B cell (primary cell): ENCODE data around the gene NOTUM. TPM values are rescaled to one million over a fixed set of nuclear protein-coding genes. Genes with fewer than 3 reads are reported as not detected.

Experiments used
- ATAC-seq: fragments of 200-7000 bp; cut with Tn5 transposase; one replicate; pipeline ENCODE4 v1.10.0; 2021; ENCODE audit warnings: low read depth, mild to moderate bottlenecking, moderate number of reproducible peaks, moderate library complexity
- CTCF ChIA-PET: fragments of 350-600 bp; sonication (Branson Sonifier 250); formaldehyde crosslinking; loops from one replicate; lab custom pipeline; 2021; ENCODE audit warnings: antibody characterized with exemption, inconsistent platforms; lab: Charles Lee
- POLR2A ChIA-PET: fragments of 350-600 bp; sonication (Branson Sonifier 250); formaldehyde crosslinking; loops from one replicate; lab custom pipeline; 2021; ENCODE audit warnings: antibody characterized with exemption; lab: Charles Lee
- DNase-seq: peaks from one replicate; pipeline ENCODE4 v3.0.0; 2013
- H2AFZ ChIP-seq: 2 replicates; pipeline ENCODE4 v1.6.1; 2012; ENCODE audit warnings: mild to moderate bottlenecking, low read depth, low read length; ENCODE audit not compliant: insufficient read depth, poor library complexity, severe bottlenecking
- H3K27ac ChIP-seq, 2 donors: 1 replicate in 1 of 2; 2 replicates in 1 of 2; pipeline ENCODE4 v1.5.1; 2012 to 2013; ENCODE audit warnings: low read length in 2 of 2, mild to moderate bottlenecking in 2 of 2, moderate library complexity in 1 of 2
- H3K27me3 ChIP-seq, 4 experiments: fragments of 200-600 bp in 1 of 4; sonication (generic) in 1 of 4; replicated peaks in 1 of 4; 1 replicate in 2 of 4; 2 replicates in 2 of 4; pipeline versions ENCODE4 v1.6.1 to v1.7.0; 2013 to 2016; ENCODE audit warnings: low read length in 3 of 4, mild to moderate bottlenecking in 2 of 4, mixed read lengths in 1 of 4, moderate library complexity in 1 of 4; ENCODE audit not compliant: insufficient read depth in 4 of 4, control insufficient read depth in 3 of 4; ENCODE audit errors: control extremely low read depth in 1 of 4
- H3K36me3 ChIP-seq, 2 experiments: replicated peaks in 1 of 2; 1 replicate in 1 of 2; 2 replicates in 1 of 2; pipeline versions ENCODE4 v1.6.1 to v1.7.1; 2013; ENCODE audit warnings: low read length in 1 of 2; ENCODE audit not compliant: insufficient read depth in 2 of 2, control insufficient read depth in 1 of 2; ENCODE audit errors: control extremely low read depth in 1 of 2, extremely low read depth in 1 of 2
- H3K4me1 ChIP-seq, 2 donors: fragments of 200-600 bp in 1 of 2; sonication (generic) in 1 of 2; 1 replicate in 1 of 2; 2 replicates in 1 of 2; pipeline versions ENCODE4 v1.5.1 to v1.6.1; 2013 to 2017; ENCODE audit warnings: low read length in 2 of 2; ENCODE audit not compliant: control insufficient read depth in 2 of 2, insufficient read depth in 2 of 2
- H3K4me2 ChIP-seq: replicated peaks from 2 replicates; pipeline ENCODE3; 2012; ENCODE audit warnings: mild to moderate bottlenecking, low read depth, low read length; ENCODE audit not compliant: poor library complexity, severe bottlenecking
- H3K4me3 ChIP-seq, 5 experiments: fragments of 200-600 bp in 1 of 5; sonication (generic) in 1 of 5; 1 replicate in 3 of 5; 2 replicates in 2 of 5; pipeline versions ENCODE4 v1.5.1 to v1.7.0; 2011 to 2016; ENCODE audit warnings: low read length in 4 of 5, mild to moderate bottlenecking in 4 of 5, low read depth in 2 of 5, control low read depth in 1 of 5, moderate library complexity in 1 of 5; ENCODE audit not compliant: insufficient read depth in 1 of 5; ENCODE audit errors: control extremely low read depth in 1 of 5, extremely low read depth in 1 of 5
- H3K79me2 ChIP-seq: fragments of 200-600 bp; sonication (generic); one replicate; pipeline ENCODE4 v1.6.0; 2016; ENCODE audit warnings: low read length; ENCODE audit not compliant: control insufficient read depth, insufficient read depth
- H3K9ac ChIP-seq: fragments of 200-600 bp; sonication (generic); 2 replicates; pipeline ENCODE4 v1.6.1; 2017; ENCODE audit warnings: mild to moderate bottlenecking, low read length, moderate library complexity
- H3K9me3 ChIP-seq, 3 donors: one replicate each; pipeline versions ENCODE4 v1.6.1 to v1.7.1; 2013; ENCODE audit warnings: low read length in 2 of 3; ENCODE audit not compliant: control insufficient read depth in 2 of 3, insufficient read depth in 1 of 3; ENCODE audit errors: control extremely low read depth in 1 of 3
- H4K20me1 ChIP-seq: 2 replicates; pipeline ENCODE4 v1.6.0; 2012; ENCODE audit warnings: mild to moderate bottlenecking, low read length; ENCODE audit not compliant: insufficient read depth, control insufficient read depth, poor library complexity, severe bottlenecking
- H3K27ac Mint-ChIP-seq: one replicate; pipeline ENCODE4 v1.8.0; 2021; ENCODE audit warnings: mixed read lengths
- H3K27me3 Mint-ChIP-seq: one replicate; pipeline ENCODE4 v1.8.0; 2021; ENCODE audit warnings: mixed read lengths
- H3K4me1 Mint-ChIP-seq: one replicate; pipeline ENCODE4 v1.8.0; 2021; ENCODE audit warnings: mixed read lengths
- H3K4me3 Mint-ChIP-seq: one replicate; pipeline ENCODE4 v1.8.0; 2021; ENCODE audit warnings: mixed read lengths
- H3K9me3 Mint-ChIP-seq: one replicate; pipeline ENCODE4 v1.8.0; 2022; ENCODE audit warnings: mixed read lengths; ENCODE audit not compliant: insufficient read depth
- EZH2 ChIP-seq: IDR thresholded peaks from 2 replicates; pipeline ENCODE4 v1.6.1; 2012; ENCODE audit warnings: borderline replicate concordance, low read depth, mild to moderate bottlenecking, moderate library complexity, low read length; ENCODE audit not compliant: insufficient read depth, poor library complexity, severe bottlenecking
- WGBS: methylation state at CpG from one replicate; pipeline ENCODE4 v1.1.5; 2013; ENCODE audit warnings: missing lambda C conversion rate; ENCODE audit not compliant: insufficient coverage; 5-methylcytosine and 5-hydroxymethylcytosine counted together
- intact Hi-C: fragments of 100-400 bp; cut with micrococcal nuclease; formaldehyde crosslinking; loops from one replicate; pipeline ENCODE4 v1.10.0; 2022
- polyA plus RNA-seq: library from polyadenylated mRNA; depleted of rRNA; stranded (reverse); fragments of >200 nt; gene quantifications from 2 replicates; pipeline ENCODE4 v1.2.3, GENCODE V29; 2012
- total RNA-seq, 2 donors: library from RNA; stranded (reverse); fragments of 120-200 nt in 1 of 2; gene quantifications; 1 replicate in 1 of 2; 2 replicates in 1 of 2; pipeline versions ENCODE4 v1.2.3 to v1.2.4, GENCODE V29; 2013 to 2022
- TF ChIP-seq, protein P1 (sequence below): fragments of 200-600 bp; IDR thresholded peaks from one replicate; pipeline ENCODE4 v1.8.0; 2022; ENCODE audit warnings: antibody characterized with exemption, mild to moderate bottlenecking

Gene NOTUM
- total and polyA plus RNA-seq, 2 donors (not counting 1 experiment from before 2014, with no cell fraction given) = not detected

GRCh38 chr17:81904600-81905423 is 56.2 kb downstream of the NOTUM start:
- H3K27me3 Mint-ChIP-seq = peaks cover 7% of the 10 kb centered on the region
- Histone ChIP-seq H3K36me3 (peaks cover 0 to 29% of the 10 kb centered on the region in 2 experiments), H3K79me2 (peaks cover 15% of the 10 kb centered on the region), H3K27ac (no peak overlapping the region), H3K4me2 (no peak overlapping the region), H3K9ac (no peak overlapping the region), H3K9me3 (no peaks in the 10 kb centered on the region), H2AFZ (no peak overlapping the region), H3K27me3 (peaks cover 0 to 20% (median 7%) of the 10 kb centered on the region in 4 experiments), H4K20me1 (peaks cover 10% of the 10 kb centered on the region), H3K4me3 (no peak overlapping the region), H3K4me1 (peaks cover 6 to 15% of the 10 kb centered on the region in 2 donors)
- ATAC-seq (no peak), DNase-seq (no peak)
- peaks cover 5% of the 10 kb centered on the region for H3K4me1 Mint-ChIP-seq
- no peak overlapping the region for H3K4me3 Mint-ChIP-seq
- POLR2A ChIA-PET = no interaction called here
- 95% methylated on average over 27 of the region's 28 CpGs for WGBS
- TF ChIP-seq, protein P1, sequence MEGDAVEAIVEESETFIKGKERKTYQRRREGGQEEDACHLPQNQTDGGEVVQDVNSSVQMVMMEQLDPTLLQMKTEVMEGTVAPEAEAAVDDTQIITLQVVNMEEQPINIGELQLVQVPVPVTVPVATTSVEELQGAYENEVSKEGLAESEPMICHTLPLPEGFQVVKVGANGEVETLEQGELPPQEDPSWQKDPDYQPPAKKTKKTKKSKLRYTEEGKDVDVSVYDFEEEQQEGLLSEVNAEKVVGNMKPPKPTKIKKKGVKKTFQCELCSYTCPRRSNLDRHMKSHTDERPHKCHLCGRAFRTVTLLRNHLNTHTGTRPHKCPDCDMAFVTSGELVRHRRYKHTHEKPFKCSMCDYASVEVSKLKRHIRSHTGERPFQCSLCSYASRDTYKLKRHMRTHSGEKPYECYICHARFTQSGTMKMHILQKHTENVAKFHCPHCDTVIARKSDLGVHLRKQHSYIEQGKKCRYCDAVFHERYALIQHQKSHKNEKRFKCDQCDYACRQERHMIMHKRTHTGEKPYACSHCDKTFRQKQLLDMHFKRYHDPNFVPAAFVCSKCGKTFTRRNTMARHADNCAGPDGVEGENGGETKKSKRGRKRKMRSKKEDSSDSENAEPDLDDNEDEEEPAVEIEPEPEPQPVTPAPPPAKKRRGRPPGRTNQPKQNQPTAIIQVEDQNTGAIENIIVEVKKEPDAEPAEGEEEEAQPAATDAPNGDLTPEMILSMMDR = no peak
- no peak for TF ChIP-seq EZH2
- intact Hi-C loops = no loop called here
- H3K9me3 Mint-ChIP-seq = no peaks in the 10 kb centered on the region
- H3K27ac Mint-ChIP-seq = no peak overlapping the region
- CTCF ChIA-PET = no interaction called here

GRCh38 chr17:81903896-81904599 is 56.9 kb downstream of the NOTUM start:
- WGBS = 94% methylated on average over 19 of the region's 24 CpGs
- Mint-ChIP-seq H3K27me3 (peaks cover 7% of the 10 kb centered on the region), H3K27ac (no peak overlapping the region), H3K4me3 (no peak overlapping the region), H3K9me3 (no peaks in the 10 kb centered on the region), H3K4me1 (peaks cover 5% of the 10 kb centered on the region)
- Histone ChIP-seq H3K9me3 (no peaks in the 10 kb centered on the region), H2AFZ (no peak overlapping the region), H3K27ac (no peak overlapping the region), H3K4me1 (peaks cover 6 to 15% of the 10 kb centered on the region in 2 donors), H3K36me3 (peaks cover 0 to 35% of the 10 kb centered on the region in 2 experiments), H3K4me3 (no peak overlapping the region), H4K20me1 (peaks cover 2% of the 10 kb centered on the region), H3K9ac (no peak overlapping the region), H3K79me2 (peaks cover 8% of the 10 kb centered on the region), H3K4me2 (no peak overlapping the region), H3K27me3 (peaks cover 0 to 20% (median 7%) of the 10 kb centered on the region in 4 experiments)
- ATAC-seq (no peak), DNase-seq (no peak)
- CTCF ChIA-PET = no interaction called here
- intact Hi-C loops = no loop called here
- TF ChIP-seq EZH2 = no peak
- TF ChIP-seq, protein P1 = no peak
- POLR2A ChIA-PET = no interaction called here
